ACC112 (cell line): ENCODE results near the gene EFNA2.

ENCODE experiments used
- H2AFZ ChIP-seq: fragments of 200-600 bp; sonication (generic); one replicate; pipeline ENCODE4 v1.6.0; 2017; ENCODE audit warnings: antibody characterized with exemption, low read length; ENCODE audit not compliant: unreplicated experiment
- H3K27ac ChIP-seq: fragments of 200-600 bp; sonication (generic); 2 replicates; pipeline ENCODE4 v1.5.1; 2014; ENCODE audit warnings: low read depth, mild to moderate bottlenecking, antibody characterized with exemption, low read length, moderate library complexity
- H3K27me3 ChIP-seq: fragments of 200-600 bp; sonication (generic); 2 replicates; pipeline ENCODE4 v1.6.1; 2014; ENCODE audit warnings: mild to moderate bottlenecking, antibody characterized with exemption, low read length, moderate library complexity, mixed read lengths; ENCODE audit not compliant: insufficient read depth
- H3K36me3 ChIP-seq: fragments of 200-600 bp; sonication (generic); 2 replicates; pipeline ENCODE4 v1.6.1; 2016; ENCODE audit warnings: mild to moderate bottlenecking, antibody characterized with exemption, low read length, moderate library complexity, mixed read lengths; ENCODE audit not compliant: insufficient read depth
- H3K4me1 ChIP-seq: fragments of 200-600 bp; sonication (generic); one replicate; pipeline ENCODE4 v1.6.1; 2016; ENCODE audit warnings: low read length, mixed read lengths; ENCODE audit not compliant: insufficient read depth, unreplicated experiment, control insufficient read depth
- H3K4me3 ChIP-seq: fragments of 200-600 bp; sonication (generic); 2 replicates; pipeline ENCODE4 v1.5.1; 2014; ENCODE audit warnings: mild to moderate bottlenecking, low read depth, low read length
- H3K79me2 ChIP-seq: fragments of 200-600 bp; sonication (generic); one replicate; pipeline ENCODE4 v1.6.0; 2016; ENCODE audit warnings: low read length; ENCODE audit not compliant: control insufficient read depth, unreplicated experiment, insufficient read depth

EFNA2 gene

GRCh38 chr19:1269065-1269477 is 16.6 kb upstream of the EFNA2 start, which contains the start of gene CIRBP:
Gene CIRBP, plus strand, starts transcription at chr19:1269332. Its CDS starts 1,602 bp downstream, at chr19:1270934.
- H3K36me3 ChIP-seq: peaks cover 27% of the 10 kb centered on the region; the same call in 1 of the 2 replicates
- H3K4me1 ChIP-seq: peaks cover 50% of the 10 kb centered on the region
- H3K79me2 ChIP-seq: peaks cover 43% of the 10 kb centered on the region

GRCh38 chr19:1269478-1270212 is 16.0 kb upstream of the EFNA2 start:
- Histone ChIP-seq H3K4me3 (peak overlapping the region; percentile 93), H3K27me3 (no peaks in the 10 kb centered on the region), H3K27ac (peak overlapping the region; percentile 98), H3K79me2 (peaks cover 49% of the 10 kb centered on the region), H3K4me1 (peaks cover 51% of the 10 kb centered on the region), H2AFZ (no peak overlapping the region), H3K36me3 (peaks cover 29% of the 10 kb centered on the region; the same call in 1 of the 2 replicates)

More at GRCh38 chr19:1269065-1269477, 16.6 kb upstream of the EFNA2 start, which contains the start of gene CIRBP:
- peak within 1 kb of the TSS; percentile 93 for H3K4me3 ChIP-seq
- no peaks in the 10 kb centered on the region for H3K27me3 ChIP-seq
- H3K27ac ChIP-seq: peak within 1 kb of the TSS; percentile 98
- H2AFZ ChIP-seq: no peak within 1 kb of the TSS

- Histone ChIP-seq H3K36me3 (peaks cover 29% of the 10 kb centered on the region; the same call in 1 of the 2 replicates), H3K4me1 (peaks cover 48% of the 10 kb centered on the region), H3K27ac (peak overlapping the region; percentile 98), H3K27me3 (no peaks in the 10 kb centered on the region), H3K79me2 (peaks cover 49% of the 10 kb centered on the region), H3K4me3 (peak overlapping the region; percentile 93), H2AFZ (no peak overlapping the region)
Observed at GRCh38 chr19:1270213-1270853, 15.3 kb upstream of the EFNA2 start.

- Histone ChIP-seq H3K79me2 (peaks cover 49% of the 10 kb centered on the region), H3K4me3 (peak overlapping the region; percentile 93), H3K36me3 (peaks cover 29% of the 10 kb centered on the region; the same call in 1 of the 2 replicates), H3K4me1 (peaks cover 45% of the 10 kb centered on the region), H2AFZ (no peak overlapping the region), H3K27ac (peak overlapping the region; percentile 98), H3K27me3 (no peaks in the 10 kb centered on the region)
Observed at GRCh38 chr19:1270854-1271527, 14.7 kb upstream of the EFNA2 start.

- Histone ChIP-seq H3K79me2 (peaks cover 57% of the 10 kb centered on the region), H3K27me3 (no peaks in the 10 kb centered on the region), H3K27ac (no peak overlapping the region), H2AFZ (no peak overlapping the region), H3K4me1 (peaks cover 45% of the 10 kb centered on the region), H3K4me3 (peak overlapping the region; percentile 93; the same call in 1 of the 2 replicates), H3K36me3 (peaks cover 29% of the 10 kb centered on the region; the same call in 1 of the 2 replicates)
Observed at GRCh38 chr19:1271528-1272422, 13.9 kb upstream of the EFNA2 start.

- no peak overlapping the region for H2AFZ ChIP-seq
- H3K4me3 ChIP-seq: no peak overlapping the region
- H3K4me1 ChIP-seq: peaks cover 43% of the 10 kb centered on the region
- peaks cover 59% of the 10 kb centered on the region for H3K79me2 ChIP-seq
- H3K36me3 ChIP-seq: peaks cover 29% of the 10 kb centered on the region; the same call in 1 of the 2 replicates
- no peaks in the 10 kb centered on the region for H3K27me3 ChIP-seq
- H3K27ac ChIP-seq: no peak overlapping the region
Observed at GRCh38 chr19:1272423-1273262, 13.0 kb upstream of the EFNA2 start.

GRCh38 chr19:1273263-1274041 is 12.2 kb upstream of the EFNA2 start:
- H3K4me1 ChIP-seq: peaks cover 35% of the 10 kb centered on the region
- H3K79me2 ChIP-seq: peaks cover 59% of the 10 kb centered on the region

GRCh38 chr19:1274081-1274851 is 11.4 kb upstream of the EFNA2 start:
- Histone ChIP-seq H3K27ac (peak overlapping the region; percentile 93), H2AFZ (no peak overlapping the region), H3K36me3 (peaks cover 29% of the 10 kb centered on the region; the same call in 1 of the 2 replicates), H3K4me3 (peak overlapping the region; percentile 89), H3K4me1 (peaks cover 31% of the 10 kb centered on the region), H3K27me3 (no peaks in the 10 kb centered on the region), H3K79me2 (peaks cover 59% of the 10 kb centered on the region)

More at GRCh38 chr19:1273263-1274041, 12.2 kb upstream of the EFNA2 start:
- H3K36me3 ChIP-seq: peaks cover 29% of the 10 kb centered on the region; the same call in 1 of the 2 replicates
- no peak overlapping the region for H2AFZ ChIP-seq
- no peaks in the 10 kb centered on the region for H3K27me3 ChIP-seq
- H3K4me3 ChIP-seq: no peak overlapping the region
- H3K27ac ChIP-seq: no peak overlapping the region
